ENCODE measurements around the gene RADIL.

- TF ChIP-seq EZH2phosphoT487 (IDR thresholded peaks at IDR 0.05; ENCODE audit: borderline replicate concordance, low read length) (no peak), CTCF (IDR thresholded peaks at IDR 0.05; ENCODE audit: low read depth, low read length, poor library complexity, severe bottlenecking) (no peak)
Measured at GRCh38 chr7:4760952-4761351, 122.6 kb downstream of the RADIL start.
